ELR (cell line): Measurements from ENCODE around the gene FLNC.

ENCODE experiments used
- DNase-seq: peaks from one replicate; pipeline ENCODE4 v3.0.0-alpha.2; 2015; ENCODE audit warnings: low read depth

Gene FLNC

GRCh38 chr7:128831178-128831993 is 1.2 kb downstream of the FLNC start:
- DNase-seq: peak; percentile 62

- DNase-seq: peak; percentile 44
Measured at GRCh38 chr7:128831994-128832879, 2.0 kb downstream of the FLNC start.

- DNase-seq: no peak
Measured at GRCh38 chr7:128832880-128833147, 2.6 kb downstream of the FLNC start.

GRCh38 chr7:128833148-128833945 is 3.1 kb downstream of the FLNC start:
- peak; percentile 76 for DNase-seq

GRCh38 chr7:128833946-128834325 is 3.7 kb downstream of the FLNC start:
- no peak for DNase-seq

- no peak for DNase-seq
Measured at GRCh38 chr7:128835231-128835751, 5.1 kb downstream of the FLNC start.

GRCh38 chr7:128835790-128836641 is 5.8 kb downstream of the FLNC start:
- no peak for DNase-seq

GRCh38 chr7:128836729-128837348 is 6.6 kb downstream of the FLNC start:
- no peak for DNase-seq

- DNase-seq: no peak
Measured at GRCh38 chr7:128837521-128837921, 7.3 kb downstream of the FLNC start.

- no peak for DNase-seq
Measured at GRCh38 chr7:128838109-128838779, 8.0 kb downstream of the FLNC start.

GRCh38 chr7:128838981-128839731 is 8.9 kb downstream of the FLNC start:
- no peak for DNase-seq

GRCh38 chr7:128839751-128840177 is 9.6 kb downstream of the FLNC start:
- DNase-seq: no peak

GRCh38 chr7:128840326-128841170 is 10.3 kb downstream of the FLNC start:
- DNase-seq: no peak

GRCh38 chr7:128841171-128841690 is 11.0 kb downstream of the FLNC start:
- DNase-seq: no peak

GRCh38 chr7:128841921-128842673 is 11.9 kb downstream of the FLNC start:
- peak; percentile 55 for DNase-seq

- DNase-seq: no peak
Measured at GRCh38 chr7:128842674-128843641, 12.8 kb downstream of the FLNC start.
